Lung (tissue), 12 donors: ENCODE measurements around the gene NLN. TPM values are rescaled to one million over a fixed set of nuclear protein-coding genes. Genes with fewer than 3 reads are reported as not detected.

ENCODE experiments used
- ATAC-seq: fragments of 200-7000 bp; cut with Tn5 transposase; one replicate; pipeline ENCODE4 v1.9.1; 2020; ENCODE audit warnings: moderate number of reproducible peaks; ENCODE audit not compliant: insufficient read depth, low FRiP score
- DNase-seq, 3 donors: peaks; one replicate each; pipeline ENCODE4 v3.0.0-alpha.2; 2013 to 2017
- H3K27ac ChIP-seq, 2 donors: one replicate each; pipeline ENCODE4 v1.5.1; 2013; ENCODE audit warnings: mild to moderate bottlenecking in 2 of 2, moderate library complexity in 2 of 2, control low read depth in 1 of 2, inconsistent platforms in 1 of 2, low read depth in 1 of 2, low read length in 1 of 2
- H3K27me3 ChIP-seq, 3 donors: one replicate each; pipeline ENCODE4 v1.5.1; 2013; ENCODE audit warnings: low read length in 2 of 3; ENCODE audit not compliant: control insufficient read depth in 3 of 3, insufficient read depth in 3 of 3
- H3K36me3 ChIP-seq, 4 donors: one replicate each; pipeline ENCODE4 v1.5.1; 2013; ENCODE audit warnings: low read length in 4 of 4, mild to moderate bottlenecking in 1 of 4, moderate library complexity in 1 of 4; ENCODE audit not compliant: control insufficient read depth in 4 of 4, insufficient read depth in 4 of 4
- H3K4me1 ChIP-seq, 5 donors: one replicate each; pipeline ENCODE4 v1.5.1; 2013; ENCODE audit warnings: low read length in 5 of 5, mild to moderate bottlenecking in 2 of 5, moderate library complexity in 1 of 5; ENCODE audit not compliant: control insufficient read depth in 5 of 5, insufficient read depth in 5 of 5
- H3K4me3 ChIP-seq: one replicate; pipeline ENCODE4 v1.5.1; 2013; ENCODE audit warnings: mild to moderate bottlenecking, control low read depth, moderate library complexity
- H3K9ac ChIP-seq, 2 donors: one replicate each; pipeline ENCODE4 v1.5.1; 2013; ENCODE audit warnings: low read length in 2 of 2, control low read depth in 1 of 2; ENCODE audit not compliant: insufficient read depth in 1 of 2
- H3K9me3 ChIP-seq, 4 donors: one replicate each; pipeline ENCODE4 v1.5.1; 2013; ENCODE audit warnings: low read length in 3 of 4, mild to moderate bottlenecking in 1 of 4, moderate library complexity in 1 of 4; ENCODE audit not compliant: control insufficient read depth in 4 of 4, insufficient read depth in 3 of 4
- WGBS, 2 donors: extraction: QIAGEN DNeasy Blood & Tissue Kit; methylation state at CpG; one replicate each; pipeline ENCODE4 v1.1.7; 2013; 5-methylcytosine and 5-hydroxymethylcytosine counted together
- polyA plus RNA-seq, 2 donors: library from polyadenylated mRNA; stranded (reverse); fragments of 200-250 nt; gene quantifications; one replicate each; pipeline ENCODE4 v1.2.1, GENCODE V29; 2013
- total RNA-seq, 2 donors: library from RNA; depleted of rRNA in 1 of 2; stranded (reverse); fragments of >200 nt in 1 of 2; gene quantifications; one replicate each; pipeline ENCODE4 v1.2.1, GENCODE V29; 2014 to 2021
- TF ChIP-seq, protein P1 (sequence below): IDR thresholded peaks from 2 replicates; pipeline ENCODE4 v1.5.1; 2012; ENCODE audit warnings: mild to moderate bottlenecking; ENCODE audit errors: control extremely low read depth, extremely low read depth
- donor health status: control.
- donor health status: control.
- donor health status: Bipolar disorder and iron deficiency.
- donor health status: healthy.
- donor health status: DM: yes; HTN: yes; CAD: no.

Gene NLN
- total and polyA plus RNA-seq, 4 donors: 2.9 to 21.3 (median 11.8) TPM

GRCh38 chr5:65831276-65831675, 109.3 kb downstream of the NLN start:
- no peak for DNase-seq
- H3K27ac ChIP-seq: no peak overlapping the region
- H3K36me3 ChIP-seq: no peaks in the 10 kb centered on the region
- WGBS, 2 donors: 28 to 43% methylated on average over 1 of the region's 1 CpG
- no peak overlapping the region for H3K9ac ChIP-seq
- H3K9me3 ChIP-seq: no peaks in the 10 kb centered on the region
- ATAC-seq: no peak
- H3K4me3 ChIP-seq: no peak overlapping the region
- H3K27me3 ChIP-seq: no peaks in the 10 kb centered on the region
- peaks cover 0 to 12% (median 2%) of the 10 kb centered on the region in 5 donors for H3K4me1 ChIP-seq
- TF ChIP-seq, protein P1, sequence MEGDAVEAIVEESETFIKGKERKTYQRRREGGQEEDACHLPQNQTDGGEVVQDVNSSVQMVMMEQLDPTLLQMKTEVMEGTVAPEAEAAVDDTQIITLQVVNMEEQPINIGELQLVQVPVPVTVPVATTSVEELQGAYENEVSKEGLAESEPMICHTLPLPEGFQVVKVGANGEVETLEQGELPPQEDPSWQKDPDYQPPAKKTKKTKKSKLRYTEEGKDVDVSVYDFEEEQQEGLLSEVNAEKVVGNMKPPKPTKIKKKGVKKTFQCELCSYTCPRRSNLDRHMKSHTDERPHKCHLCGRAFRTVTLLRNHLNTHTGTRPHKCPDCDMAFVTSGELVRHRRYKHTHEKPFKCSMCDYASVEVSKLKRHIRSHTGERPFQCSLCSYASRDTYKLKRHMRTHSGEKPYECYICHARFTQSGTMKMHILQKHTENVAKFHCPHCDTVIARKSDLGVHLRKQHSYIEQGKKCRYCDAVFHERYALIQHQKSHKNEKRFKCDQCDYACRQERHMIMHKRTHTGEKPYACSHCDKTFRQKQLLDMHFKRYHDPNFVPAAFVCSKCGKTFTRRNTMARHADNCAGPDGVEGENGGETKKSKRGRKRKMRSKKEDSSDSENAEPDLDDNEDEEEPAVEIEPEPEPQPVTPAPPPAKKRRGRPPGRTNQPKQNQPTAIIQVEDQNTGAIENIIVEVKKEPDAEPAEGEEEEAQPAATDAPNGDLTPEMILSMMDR: no peak

DNA sequence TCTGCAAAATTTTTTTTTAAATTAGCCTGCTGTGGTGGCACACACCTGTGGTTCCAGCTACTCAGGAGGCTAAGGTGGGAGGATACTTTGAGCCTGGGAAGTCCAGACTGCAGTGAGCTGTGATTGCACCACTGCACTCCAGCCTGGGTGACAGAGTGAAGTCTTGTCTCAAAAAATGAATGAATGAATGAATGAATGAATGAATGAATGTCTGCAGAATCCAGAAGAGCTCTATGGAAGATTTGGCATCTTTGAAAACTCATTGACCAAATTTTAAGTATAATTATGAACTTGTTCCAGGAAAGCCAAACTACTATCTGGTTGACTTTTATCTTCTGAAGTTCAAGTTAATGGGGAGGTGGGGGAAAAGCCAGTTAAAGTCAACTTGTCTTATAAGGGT, 110.1 kb downstream of the NLN start:
- DNase-seq (no peak), ATAC-seq (no peak)
- H3K27ac ChIP-seq: no peak overlapping the region
- TF ChIP-seq, protein P1: no peak
- no peaks in the 10 kb centered on the region for H3K9me3 ChIP-seq
- H3K4me3 ChIP-seq: no peak overlapping the region
- no peak overlapping the region for H3K9ac ChIP-seq
- H3K4me1 ChIP-seq: peaks cover 0 to 12% (median 2%) of the 10 kb centered on the region in 5 donors
- H3K36me3 ChIP-seq: no peaks in the 10 kb centered on the region
- H3K27me3 ChIP-seq: no peaks in the 10 kb centered on the region

GRCh38 chr5:65832603-65833228, 110.7 kb downstream of the NLN start:
- H3K9ac ChIP-seq: no peak overlapping the region
- no peaks in the 10 kb centered on the region for H3K9me3 ChIP-seq
- no peaks in the 10 kb centered on the region for H3K36me3 ChIP-seq
- peaks cover 0 to 12% (median 2%) of the 10 kb centered on the region in 5 donors for H3K4me1 ChIP-seq
- H3K27ac ChIP-seq: no peak overlapping the region
- 80 to 87% methylated on average over 2 of the region's 2 CpGs for WGBS, 2 donors
- TF ChIP-seq, protein P1: no peak
- DNase-seq (no peak), ATAC-seq (no peak)
- no peak overlapping the region for H3K4me3 ChIP-seq
- H3K27me3 ChIP-seq: no peaks in the 10 kb centered on the region

GRCh38 chr5:65833780-65834179, 111.8 kb downstream of the NLN start:
- ATAC-seq: no peak
- H3K36me3 ChIP-seq: no peaks in the 10 kb centered on the region
- H3K27me3 ChIP-seq: no peaks in the 10 kb centered on the region
- 75 to 97% methylated on average over 5 of the region's 5 CpGs for WGBS, 2 donors
- H3K4me1 ChIP-seq: peaks cover 0 to 3% (median 2%) of the 10 kb centered on the region in 5 donors
- H3K9ac ChIP-seq: no peak overlapping the region
- H3K27ac ChIP-seq: no peak overlapping the region
- DNase-seq: no peak
- no peaks in the 10 kb centered on the region for H3K9me3 ChIP-seq
- TF ChIP-seq, protein P1: no peak
- no peak overlapping the region for H3K4me3 ChIP-seq
